ENCODE data around the gene SLC22A7. TPM values are rescaled to one million over a fixed set of nuclear protein-coding genes. Genes with fewer than 3 reads are reported as not detected.

The SLC22A7 gene
- total and polyA plus RNA-seq, 9 donors: 0.36 TPM; not detected in 8

DNA sequence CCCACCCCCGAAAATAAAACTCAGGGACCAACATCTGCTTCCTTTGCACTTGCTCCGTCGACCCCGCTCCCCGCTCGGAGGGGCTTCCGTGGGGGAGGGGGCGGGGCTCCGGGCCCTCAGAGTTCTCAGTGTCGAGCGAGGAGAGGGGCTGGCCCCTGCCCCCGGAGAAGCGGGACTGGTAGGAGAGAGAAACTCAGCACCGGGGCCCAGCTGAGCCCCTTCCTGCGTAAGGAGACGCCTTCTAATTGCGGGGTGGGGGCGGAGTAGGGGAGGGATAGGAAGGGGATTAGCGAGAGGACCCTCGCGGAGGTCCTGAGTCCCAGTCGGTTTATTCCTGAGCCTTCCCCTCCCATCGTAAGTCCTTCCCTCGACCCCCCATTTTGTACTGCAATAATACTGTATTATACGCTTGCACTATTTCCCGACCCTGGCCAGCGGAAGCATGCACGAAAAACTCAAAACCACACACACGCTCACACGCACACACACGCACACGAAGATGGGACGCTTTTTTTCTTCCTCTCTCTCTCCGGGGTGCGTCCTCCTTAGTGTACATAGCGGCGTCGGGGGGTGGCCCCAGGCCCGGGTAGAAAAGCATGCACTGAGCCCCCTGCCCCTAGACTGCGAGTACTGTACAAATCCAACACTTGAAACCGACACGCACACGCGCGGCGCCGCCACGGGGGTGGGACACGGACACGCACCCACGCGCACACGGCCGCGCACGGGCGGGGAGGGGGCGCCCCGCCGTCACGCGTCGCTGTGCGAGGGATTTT, 22.1 kb upstream of the SLC22A7 start:
- intact Hi-C loops (cut with DNase I): no loop called here

DNA sequence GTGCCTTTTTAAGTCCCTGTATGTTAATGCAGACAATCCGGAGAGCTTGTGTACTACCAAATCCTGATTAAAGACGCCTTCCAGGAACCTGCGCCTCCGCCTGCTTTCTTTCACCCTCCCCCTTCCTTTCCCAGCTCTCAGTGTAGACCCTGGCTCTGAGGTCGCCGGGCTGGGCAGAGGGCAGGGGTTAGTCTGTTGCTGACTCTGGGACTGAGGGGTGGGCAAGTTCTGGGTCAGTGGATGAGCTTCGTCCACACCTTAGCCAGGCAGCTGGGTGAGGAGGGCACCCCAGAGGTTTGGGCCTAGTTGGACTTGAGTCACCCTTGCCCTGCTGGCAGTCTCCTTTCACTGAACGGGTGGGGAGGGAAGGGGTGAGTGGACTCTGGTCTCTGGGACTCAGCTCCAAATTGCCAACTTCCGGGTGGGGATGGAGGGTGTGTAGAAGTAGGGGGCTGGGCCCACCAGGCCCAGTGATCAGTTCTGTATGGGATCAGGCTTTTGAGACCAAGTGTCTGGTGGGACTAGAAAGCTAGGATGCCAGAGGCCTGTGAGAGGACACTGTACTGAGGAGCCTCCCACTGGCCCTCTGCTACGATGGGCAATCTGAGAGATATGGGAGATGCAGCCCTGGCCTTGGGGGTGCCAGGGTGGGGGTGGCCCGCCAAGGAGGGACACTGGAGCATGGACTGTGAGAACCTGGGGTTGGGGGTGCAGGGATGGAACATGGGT, 21.3 kb upstream of the SLC22A7 start:
- intact Hi-C loops (cut with DNase I): no loop called here
- no peak for DNase-seq
- no peak overlapping the region for H3K27ac ChIP-seq
- H3K27me3 ChIP-seq: no peaks in the 10 kb centered on the region
- no peaks in the 10 kb centered on the region for H3K9me3 ChIP-seq
- WGBS, 3 donors: 74 to 84% (median 83%) methylated on average over 11 of the region's 11 CpGs
- H3K4me1 ChIP-seq (ENCODE audit: insufficient read depth): peaks cover 2% of the 10 kb centered on the region
- no peaks in the 10 kb centered on the region for H3K36me3 ChIP-seq
- TF ChIP-seq, protein P1, sequence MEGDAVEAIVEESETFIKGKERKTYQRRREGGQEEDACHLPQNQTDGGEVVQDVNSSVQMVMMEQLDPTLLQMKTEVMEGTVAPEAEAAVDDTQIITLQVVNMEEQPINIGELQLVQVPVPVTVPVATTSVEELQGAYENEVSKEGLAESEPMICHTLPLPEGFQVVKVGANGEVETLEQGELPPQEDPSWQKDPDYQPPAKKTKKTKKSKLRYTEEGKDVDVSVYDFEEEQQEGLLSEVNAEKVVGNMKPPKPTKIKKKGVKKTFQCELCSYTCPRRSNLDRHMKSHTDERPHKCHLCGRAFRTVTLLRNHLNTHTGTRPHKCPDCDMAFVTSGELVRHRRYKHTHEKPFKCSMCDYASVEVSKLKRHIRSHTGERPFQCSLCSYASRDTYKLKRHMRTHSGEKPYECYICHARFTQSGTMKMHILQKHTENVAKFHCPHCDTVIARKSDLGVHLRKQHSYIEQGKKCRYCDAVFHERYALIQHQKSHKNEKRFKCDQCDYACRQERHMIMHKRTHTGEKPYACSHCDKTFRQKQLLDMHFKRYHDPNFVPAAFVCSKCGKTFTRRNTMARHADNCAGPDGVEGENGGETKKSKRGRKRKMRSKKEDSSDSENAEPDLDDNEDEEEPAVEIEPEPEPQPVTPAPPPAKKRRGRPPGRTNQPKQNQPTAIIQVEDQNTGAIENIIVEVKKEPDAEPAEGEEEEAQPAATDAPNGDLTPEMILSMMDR (IDR thresholded peaks at IDR 0.05): no peak
- TF ChIP-seq EP300 (IDR thresholded peaks at IDR 0.05): no peak
- H3K4me3 ChIP-seq: no peak overlapping the region

More for the DNA sequence above, 22.1 kb upstream of the SLC22A7 start:
- TF ChIP-seq POLR2A (IDR thresholded peaks at IDR 0.05) (no peak), EP300 (IDR thresholded peaks at IDR 0.05) (no peak)
- TF ChIP-seq, protein P1 (IDR thresholded peaks at IDR 0.05): no peak
- H3K9me3 ChIP-seq: no peaks in the 10 kb centered on the region
- no peaks in the 10 kb centered on the region for H3K27me3 ChIP-seq
- peak overlapping the region; percentile 29 for H3K4me3 ChIP-seq
- no peaks in the 10 kb centered on the region for H3K36me3 ChIP-seq
- no peak overlapping the region for H3K27ac ChIP-seq
- peaks cover 2% of the 10 kb centered on the region for H3K4me1 ChIP-seq (ENCODE audit: insufficient read depth)
- DNase-seq: no peak
- WGBS, 3 donors: 6 to 15% (median 14%) methylated on average over 64 of the region's 64 CpGs

DNA sequence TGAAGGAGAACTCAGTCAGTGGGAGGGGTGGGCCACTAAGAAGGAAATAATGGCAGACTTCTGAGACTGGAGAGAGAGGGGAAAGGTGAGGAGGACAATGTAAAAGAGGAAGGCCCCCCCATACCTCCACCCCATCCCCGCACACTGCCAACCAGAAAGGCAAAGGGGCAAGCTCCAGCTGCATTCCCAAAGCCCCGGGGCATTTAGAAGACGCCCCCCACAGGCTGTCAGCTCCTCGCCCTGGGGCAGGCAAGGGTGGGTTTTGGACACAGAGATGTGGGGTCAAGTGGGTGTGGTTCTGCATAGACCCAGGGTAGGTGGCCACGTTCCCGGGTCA, 20.8 kb upstream of the SLC22A7 start:
- WGBS, 3 donors: 86 to 91% (median 90%) methylated on average over 6 of the region's 6 CpGs
- H3K9me3 ChIP-seq: no peaks in the 10 kb centered on the region
- intact Hi-C loops (cut with DNase I): no loop called here
- H3K27ac ChIP-seq: no peak overlapping the region
- no peaks in the 10 kb centered on the region for H3K27me3 ChIP-seq
- no peak for TF ChIP-seq EP300 (IDR thresholded peaks at IDR 0.05)
- no peak for TF ChIP-seq POLR2A (IDR thresholded peaks at IDR 0.05)
- TF ChIP-seq, protein P1 (IDR thresholded peaks at IDR 0.05): no peak
- H3K4me1 ChIP-seq (ENCODE audit: insufficient read depth): peaks cover 2% of the 10 kb centered on the region
- no peaks in the 10 kb centered on the region for H3K36me3 ChIP-seq
- DNase-seq: no peak
- H3K4me3 ChIP-seq: no peak overlapping the region

DNA sequence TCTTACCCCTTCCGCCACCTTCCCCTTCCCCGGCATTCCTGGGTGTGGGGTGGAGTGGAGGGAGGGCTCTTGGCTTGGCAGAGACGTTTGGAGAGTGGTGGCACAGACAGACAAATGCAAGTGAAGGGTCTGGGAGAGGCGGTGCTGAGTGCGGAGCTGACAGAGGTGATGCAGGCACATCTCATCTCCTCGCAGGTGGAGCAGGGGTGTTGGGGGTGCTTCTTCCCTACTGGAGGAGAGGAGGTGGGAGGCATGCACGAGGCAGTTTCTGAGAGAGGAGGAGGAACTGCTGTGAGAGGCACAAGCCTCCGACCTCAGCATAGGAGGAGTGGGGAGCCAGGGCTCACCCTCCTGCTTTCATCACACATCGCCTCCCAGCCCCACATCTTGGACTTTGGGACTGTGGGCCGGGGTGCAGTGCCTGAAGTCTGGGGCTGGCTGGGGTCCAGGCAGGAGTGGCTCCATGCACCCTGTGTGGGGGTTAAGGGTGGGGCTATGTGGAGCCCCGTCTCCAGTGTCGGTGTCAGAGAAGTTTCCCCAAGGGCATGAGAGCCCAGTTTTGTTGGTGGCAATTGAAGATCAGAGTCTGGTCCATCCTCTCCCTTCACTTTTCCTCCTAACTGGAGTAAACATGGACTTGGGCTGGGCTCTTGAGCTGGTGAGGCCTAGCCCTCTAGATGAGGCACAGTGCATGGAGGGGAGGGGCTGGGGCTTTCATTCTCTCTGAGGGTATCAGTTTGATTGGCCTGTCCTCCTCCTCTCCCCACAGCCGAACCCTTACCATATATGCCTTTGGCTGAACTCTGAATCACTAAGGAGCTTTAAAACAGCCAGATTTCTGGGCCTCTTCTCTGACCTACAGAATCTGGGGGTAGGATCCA, 20.2 kb upstream of the SLC22A7 start:
- H3K4me3 ChIP-seq: no peak overlapping the region
- H3K36me3 ChIP-seq: no peaks in the 10 kb centered on the region
- intact Hi-C loops (cut with DNase I): no loop called here
- H3K27ac ChIP-seq: no peak overlapping the region
- 73 to 79% (median 76%) methylated on average over 13 of the region's 13 CpGs for WGBS, 3 donors
- TF ChIP-seq, protein P1 (IDR thresholded peaks at IDR 0.05): no peak
- TF ChIP-seq EP300 (IDR thresholded peaks at IDR 0.05): no peak
- TF ChIP-seq POLR2A (IDR thresholded peaks at IDR 0.05): no peak
- H3K4me1 ChIP-seq (ENCODE audit: insufficient read depth): peaks cover 2% of the 10 kb centered on the region
- H3K27me3 ChIP-seq: no peaks in the 10 kb centered on the region
- H3K9me3 ChIP-seq: no peaks in the 10 kb centered on the region
- DNase-seq: no peak
